ENCODE data around the gene F2RL3.
"Not testable (repeated sequence)": the region's sequence is repeated elsewhere in the genome, so short reads cannot be mapped to it uniquely, and the experiment has no call there.

The F2RL3 gene

DNA sequence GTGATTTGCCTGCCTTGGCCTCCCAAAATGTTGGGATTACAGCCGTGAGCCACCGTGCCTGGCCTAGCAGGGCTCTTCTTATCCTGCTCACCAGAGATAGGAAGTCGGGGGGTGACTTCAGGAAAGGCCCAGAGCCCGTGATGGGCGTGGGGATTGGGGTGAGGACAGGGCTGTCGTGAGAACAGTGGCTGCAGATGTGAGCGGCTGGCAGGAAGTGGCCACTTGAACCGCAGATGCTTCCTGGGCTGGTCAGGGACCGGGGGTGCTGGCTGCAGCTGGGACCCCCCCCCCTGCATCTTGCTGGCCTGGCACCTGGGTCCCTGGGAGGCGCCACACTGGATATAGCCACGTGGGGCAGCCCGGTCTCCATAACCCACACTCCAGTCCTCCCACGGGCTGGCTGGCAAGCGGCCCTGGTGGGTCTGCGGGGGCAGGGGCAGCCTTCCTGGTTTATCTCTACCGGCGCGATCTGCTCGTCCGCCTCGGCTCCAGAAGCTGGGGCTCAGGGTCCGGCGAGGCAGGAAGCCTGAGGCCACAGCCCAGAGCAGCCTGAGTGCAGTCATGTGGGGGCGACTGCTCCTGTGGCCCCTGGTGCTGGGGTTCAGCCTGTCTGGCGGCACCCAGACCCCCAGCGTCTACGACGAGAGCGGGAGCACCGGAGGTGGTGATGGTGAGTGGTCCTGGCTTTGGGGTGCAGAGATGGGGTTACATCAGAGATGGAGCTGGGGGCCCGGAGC is at the start of gene F2RL3:
Gene F2RL3 (plus strand): TSS at position 371 of the 737 bp plus-strand sequence. CDS start 191 bp downstream, at position 562.
- no peak for DNase-seq

DNA sequence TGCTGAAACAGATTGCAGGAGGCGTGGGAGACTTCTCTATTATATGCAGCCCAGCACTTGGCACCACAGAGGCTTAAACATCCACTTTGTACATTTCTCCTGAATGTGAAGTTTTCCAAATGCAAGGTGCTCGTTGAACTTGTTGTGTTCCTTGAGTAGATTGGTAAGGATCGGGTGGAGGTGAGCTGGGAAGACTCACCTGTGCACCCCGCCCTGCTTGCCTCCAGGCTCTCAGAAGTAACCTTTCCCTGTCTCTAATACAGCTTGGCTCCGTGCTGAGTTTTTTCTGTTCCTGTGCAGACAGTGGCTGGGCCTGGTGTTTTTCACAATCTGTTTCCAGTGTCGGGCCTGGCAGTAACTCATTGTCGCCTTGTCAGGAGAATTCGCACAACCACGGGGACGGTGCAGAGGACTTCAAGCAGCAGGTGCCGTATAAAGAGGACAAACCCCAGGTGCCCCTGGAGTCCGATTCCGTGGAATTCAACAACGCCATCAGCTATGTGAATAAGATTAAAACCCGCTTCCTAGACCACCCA is 47.3 kb upstream of the F2RL3 start:
- no peak for DNase-seq

DNA sequence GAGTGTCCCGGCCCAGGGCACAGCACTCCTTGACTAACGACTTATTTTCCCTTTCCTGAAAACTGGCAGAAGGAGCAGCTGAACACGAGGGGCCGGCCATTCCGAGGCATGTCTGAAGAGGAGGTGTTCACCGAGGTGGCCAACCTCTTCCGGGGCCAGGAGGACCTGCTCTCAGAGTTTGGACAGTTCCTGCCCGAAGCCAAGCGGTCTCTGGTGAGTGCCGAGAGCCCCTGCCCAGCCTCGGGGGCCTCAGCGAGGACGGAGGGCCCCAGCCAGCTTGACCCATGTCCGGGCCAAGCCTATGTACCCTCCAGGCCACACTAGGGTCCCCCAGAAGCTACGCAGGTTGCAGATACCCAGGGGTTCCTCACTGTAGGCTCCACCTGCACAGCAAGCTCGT is 41.9 kb upstream of the F2RL3 start:
- no peak for DNase-seq

GRCh38 chr19:16847430-16847829 is 41.4 kb upstream of the F2RL3 start:
- DNase-seq = no peak

- DNase-seq = no peak
Measured at GRCh38 chr19:16849168-16849567, 39.6 kb upstream of the F2RL3 start.

- DNase-seq = no peak
Measured at GRCh38 chr19:16850133-16850532, 38.7 kb upstream of the F2RL3 start.

GRCh38 chr19:16851031-16851712 is 37.6 kb upstream of the F2RL3 start:
- no peak for DNase-seq

- no peak for DNase-seq
Measured at GRCh38 chr19:16853066-16853465, 35.7 kb upstream of the F2RL3 start.

GRCh38 chr19:16856091-16856490 is 32.7 kb upstream of the F2RL3 start:
- DNase-seq = no peak

GRCh38 chr19:16859626-16860025 is 29.2 kb upstream of the F2RL3 start:
- no peak for DNase-seq

- no peak for DNase-seq
Measured at GRCh38 chr19:16860118-16860517, 28.7 kb upstream of the F2RL3 start.

DNA sequence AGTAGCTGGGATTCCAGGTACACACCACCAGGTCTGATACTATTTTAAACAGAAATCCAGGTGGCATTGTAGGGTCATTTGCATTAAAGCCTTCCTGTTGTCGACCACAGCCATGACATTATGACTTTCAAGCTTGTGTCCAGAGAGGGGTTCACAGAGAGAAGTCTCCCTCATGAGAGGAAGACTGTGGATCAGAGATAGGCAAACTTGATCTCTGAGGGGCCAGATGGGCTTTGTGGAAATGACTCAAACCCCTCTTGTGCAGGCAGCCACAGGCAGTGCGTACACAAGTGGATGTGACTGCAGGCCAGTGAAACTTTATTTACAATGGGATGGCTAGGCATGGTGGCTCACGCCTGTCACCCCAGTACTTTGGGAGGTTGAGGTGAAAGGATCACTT is 27.8 kb upstream of the F2RL3 start:
- no peak for DNase-seq

DNA sequence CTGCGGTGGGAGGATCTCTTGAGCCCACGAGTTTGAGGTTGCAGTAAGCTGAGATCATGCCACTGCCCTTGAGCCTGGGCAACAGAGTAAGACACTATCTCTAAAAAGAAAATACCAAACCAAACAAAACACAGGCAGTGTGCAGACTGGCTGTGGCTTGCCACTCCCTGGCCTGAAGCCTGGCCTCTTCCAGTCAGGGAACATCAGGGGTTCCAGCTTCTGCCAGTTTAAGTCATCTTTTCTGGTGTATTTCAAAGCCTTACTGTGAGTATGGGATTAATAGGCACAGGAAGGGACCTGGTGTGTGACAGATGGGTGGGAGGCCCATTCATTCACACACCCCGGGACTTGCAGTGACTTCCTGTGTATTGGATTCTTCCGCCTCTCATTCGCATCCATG is 27.0 kb upstream of the F2RL3 start:
- DNase-seq = no peak

DNA sequence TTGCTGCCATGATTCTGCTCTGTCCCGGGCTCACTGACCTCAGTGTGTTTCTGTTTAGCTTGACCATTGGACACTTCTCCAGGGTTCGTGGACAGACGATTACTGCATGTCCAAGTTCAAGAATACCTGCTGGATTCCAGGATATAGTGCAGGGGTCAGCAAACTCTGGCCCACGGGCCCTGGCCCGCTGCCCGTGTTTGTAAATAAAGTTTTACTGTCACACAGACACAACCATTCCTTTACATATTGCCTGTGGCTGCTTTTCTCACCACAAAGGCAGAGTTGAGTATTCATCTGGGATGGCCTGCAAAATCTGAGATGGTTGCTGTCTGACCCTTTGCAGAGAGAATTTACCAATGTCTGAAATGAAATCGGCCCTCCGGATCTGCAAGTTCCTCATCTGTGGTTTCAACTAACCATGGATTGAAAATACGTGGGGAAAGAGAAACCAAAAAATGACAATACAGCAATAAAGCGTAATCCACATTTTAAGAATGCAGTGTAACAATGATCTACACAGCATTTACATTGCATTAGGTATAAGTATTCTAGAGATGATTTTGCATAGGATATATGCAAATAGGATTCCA is 25.9 kb upstream of the F2RL3 start:
- no peak for DNase-seq

DNA sequence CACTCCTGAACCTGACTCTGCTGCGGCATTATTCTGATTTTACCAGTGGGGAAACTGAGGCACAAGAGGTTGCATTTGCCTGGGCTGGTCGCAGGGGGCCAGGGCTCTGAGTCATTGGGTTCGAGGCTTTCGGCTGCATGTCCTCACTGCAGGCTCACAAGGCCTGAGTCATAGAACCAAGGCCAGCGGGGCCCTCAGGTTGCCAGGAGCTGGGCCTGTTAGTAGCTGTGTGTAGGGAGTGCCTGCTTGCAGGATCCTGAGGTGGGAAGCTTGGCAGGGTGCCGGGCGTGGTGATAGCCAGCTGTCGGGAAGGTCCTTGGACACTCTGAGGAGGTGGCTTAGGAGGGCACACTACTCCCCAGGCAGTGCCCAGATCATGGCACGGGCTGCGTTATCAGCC is 21.6 kb upstream of the F2RL3 start:
- DNase-seq = no peak

DNA sequence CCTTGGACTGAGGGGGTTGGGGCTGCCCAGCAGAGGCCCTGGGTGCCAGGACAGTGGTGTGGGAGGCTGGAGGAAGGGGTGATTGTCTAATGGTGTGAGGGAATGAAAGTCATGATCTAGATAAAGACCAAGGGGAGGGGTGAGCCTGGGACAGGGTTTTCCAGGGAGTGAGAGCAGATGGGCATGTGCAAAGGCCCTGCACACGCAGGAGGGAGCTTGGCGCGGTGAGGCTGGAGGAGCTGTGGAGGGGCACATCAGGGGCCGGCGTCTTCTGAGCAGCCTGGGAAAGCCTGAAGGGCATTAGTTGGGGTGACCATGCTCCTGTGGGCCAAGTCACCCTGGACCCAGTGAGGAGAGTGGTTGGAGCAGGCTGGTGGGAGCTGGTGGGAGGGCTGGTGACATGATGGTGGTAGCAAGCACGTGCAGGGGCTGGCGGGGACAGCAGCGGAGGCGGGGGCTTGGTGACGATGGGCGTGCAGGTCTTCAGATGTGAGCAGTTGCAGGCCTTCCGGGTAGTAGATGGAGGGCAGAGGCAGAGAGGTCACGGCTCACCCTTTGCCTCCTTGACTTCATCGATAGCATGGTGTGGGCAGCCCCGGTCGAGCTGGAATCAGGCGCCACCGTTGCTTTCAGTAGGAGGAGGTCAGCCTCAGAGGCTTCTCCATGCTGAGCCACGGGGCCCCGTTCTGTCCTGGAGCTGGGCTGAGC is 20.2 kb upstream of the F2RL3 start:
- DNase-seq = no peak

DNA sequence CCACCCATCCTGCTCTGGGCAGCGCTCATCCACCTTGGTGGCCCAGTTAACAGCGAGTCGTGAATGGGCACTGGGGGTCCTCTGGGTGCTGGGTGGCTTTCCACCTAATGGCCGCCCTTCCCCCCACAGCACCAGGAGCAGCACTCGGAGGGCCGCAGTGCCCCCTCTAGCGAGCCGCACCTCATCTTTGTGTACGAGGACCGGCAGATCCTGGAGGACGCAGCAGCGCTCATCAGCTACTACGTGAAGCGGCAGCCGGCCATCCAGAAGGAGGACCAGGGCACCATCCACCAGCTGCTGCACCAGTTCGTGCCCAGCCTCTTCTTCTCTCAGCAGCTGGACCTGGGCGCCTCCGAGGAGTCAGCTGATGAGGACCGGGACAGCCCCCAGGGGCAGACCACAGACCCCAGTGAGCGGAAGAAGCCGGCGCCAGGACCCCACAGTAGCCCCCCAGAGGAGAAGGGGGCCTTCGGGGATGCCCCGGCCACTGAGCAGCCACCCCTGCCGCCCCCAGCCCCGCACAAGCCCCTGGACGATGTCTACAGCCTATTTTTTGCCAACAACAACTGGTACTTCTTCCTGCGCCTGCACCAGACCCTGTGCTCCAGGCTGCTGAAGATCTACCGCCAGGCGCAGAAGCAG is 19.3 kb upstream of the F2RL3 start:
- DNase-seq = no peak

DNA sequence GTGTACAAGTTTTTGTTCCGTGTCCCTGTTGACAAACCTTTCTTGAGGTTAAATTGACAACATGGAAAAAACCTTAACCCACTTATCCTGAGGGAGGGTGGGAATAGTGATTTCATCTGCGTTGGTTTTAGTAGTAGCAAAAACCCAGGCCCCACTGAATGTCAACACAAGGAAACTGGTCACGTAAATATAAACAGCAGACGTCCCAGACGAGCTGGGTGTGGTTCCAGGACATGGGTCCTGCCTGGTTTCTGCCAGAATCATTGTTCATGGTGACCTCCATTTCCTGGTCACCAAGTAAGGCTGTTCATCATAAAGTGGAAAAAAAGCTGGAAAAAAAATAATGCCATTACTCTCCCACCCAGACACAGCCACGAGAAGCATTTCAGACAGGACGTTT is 16.9 kb upstream of the F2RL3 start:
- DNase-seq = no peak

- no peak for DNase-seq
Measured at GRCh38 chr19:16872728-16873127, 16.1 kb upstream of the F2RL3 start.

GRCh38 chr19:16873594-16873993 is 15.2 kb upstream of the F2RL3 start:
- no peak for DNase-seq

DNA sequence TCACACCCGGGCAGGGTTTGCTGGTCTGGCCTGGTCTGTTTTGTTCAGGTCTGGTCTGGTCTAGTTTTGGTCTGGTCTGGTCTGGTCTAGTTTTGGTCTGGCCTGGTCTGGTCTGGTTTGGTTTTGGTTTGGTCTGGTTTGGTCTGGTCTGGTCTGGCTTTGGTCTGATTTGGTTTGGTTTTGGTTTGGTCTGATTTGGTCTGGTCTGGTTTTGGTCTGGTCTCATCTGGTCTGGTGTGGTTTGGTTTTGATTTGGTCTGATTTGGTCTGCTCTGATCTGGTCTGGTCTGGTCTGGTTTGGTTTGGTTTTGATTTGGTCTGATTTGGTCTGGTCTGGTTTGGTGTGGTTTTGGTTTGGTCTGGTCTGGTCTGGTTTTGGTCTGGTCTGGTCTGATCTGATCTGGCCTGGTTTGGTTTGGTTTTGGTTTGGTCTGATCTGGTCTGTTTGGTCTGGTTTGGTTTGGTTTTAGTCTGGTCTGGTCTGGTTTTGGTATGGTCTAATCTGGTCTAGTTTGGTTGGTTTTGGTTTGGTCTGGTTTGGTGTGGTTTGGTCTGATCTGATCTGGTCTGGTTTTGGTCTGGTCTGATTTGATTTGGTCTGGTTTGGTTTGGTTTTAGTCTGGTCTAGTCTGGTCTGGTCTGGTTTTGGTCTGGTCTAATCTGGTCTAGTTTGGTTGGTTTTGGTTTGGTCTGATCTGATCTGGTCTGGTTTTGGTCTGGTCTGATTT is 14.4 kb upstream of the F2RL3 start:
- no peak for DNase-seq

- not testable (repeated sequence) for DNase-seq
Measured at GRCh38 chr19:16874978-16875299, 13.9 kb upstream of the F2RL3 start.

Measured in NCI-H345 (cell line).